Hematopoietic multipotent progenitor cell treated with erythropoietin and hydrocortisone succinate and interleukin-3 and kit ligand, for 17 days (in vitro differentiated cells): ENCODE results near the gene STARD10.

Source experiments
- DNase-seq: peaks from one replicate; pipeline ENCODE4 v3.0.0-alpha.2; 2015; ENCODE audit warnings: low spot score

Gene STARD10

GRCh38 chr11:72724851-72725723 is 68.8 kb downstream of the STARD10 start:
- DNase-seq = peak; percentile 86

- DNase-seq = no peak
Measured at GRCh38 chr11:72724021-72724551, 69.8 kb downstream of the STARD10 start.

- peak; percentile 61 for DNase-seq
Measured at GRCh38 chr11:72723508-72723907, 70.3 kb downstream of the STARD10 start.

GRCh38 chr11:72722050-72722748 is 71.6 kb downstream of the STARD10 start:
- DNase-seq = peak; percentile 97

- DNase-seq = peak; percentile 61
Measured at GRCh38 chr11:72721689-72722049, 72.2 kb downstream of the STARD10 start.

- no peak for DNase-seq
Measured at GRCh38 chr11:72721276-72721675, 72.6 kb downstream of the STARD10 start.

GRCh38 chr11:72720784-72721183 is 73.1 kb downstream of the STARD10 start:
- DNase-seq = no peak

GRCh38 chr11:72720047-72720446 is 73.8 kb downstream of the STARD10 start:
- DNase-seq = no peak

- no peak for DNase-seq
Measured at GRCh38 chr11:72719551-72719950, 74.3 kb downstream of the STARD10 start.

- DNase-seq = no peak
Measured at GRCh38 chr11:72719144-72719543, 74.7 kb downstream of the STARD10 start.

GRCh38 chr11:72718101-72718501 is 75.7 kb downstream of the STARD10 start:
- DNase-seq = no peak

GRCh38 chr11:72716788-72717435 is 76.9 kb downstream of the STARD10 start:
- no peak for DNase-seq

- no peak for DNase-seq
Measured at GRCh38 chr11:72716290-72716689, 77.6 kb downstream of the STARD10 start.

- no peak for DNase-seq
Measured at GRCh38 chr11:72712841-72713240, 81.0 kb downstream of the STARD10 start.

- no peak for DNase-seq
Measured at GRCh38 chr11:72712168-72712751, 81.6 kb downstream of the STARD10 start.

- no peak for DNase-seq
Measured at GRCh38 chr11:72711141-72711540, 82.7 kb downstream of the STARD10 start.

GRCh38 chr11:72710278-72710677 is 83.6 kb downstream of the STARD10 start:
- DNase-seq = no peak

- no peak for DNase-seq
Measured at GRCh38 chr11:72709478-72710238, 84.2 kb downstream of the STARD10 start.

- no peak for DNase-seq
Measured at GRCh38 chr11:72707032-72707431, 86.8 kb downstream of the STARD10 start.

GRCh38 chr11:72706579-72706978 is 87.3 kb downstream of the STARD10 start:
- DNase-seq = no peak
